Superior temporal gyrus (tissue), 1 donor: ENCODE data around the gene ZDHHC11B.
"Not testable (repeated sequence)": the region's sequence is repeated elsewhere in the genome, so short reads cannot be mapped to it uniquely, and the experiment has no call there.

Experiments used
- DNase-seq: peaks from one replicate; pipeline ENCODE4 v3.0.0-alpha.2; 2016; ENCODE audit errors: extremely low spot score

ZDHHC11B gene

DNA sequence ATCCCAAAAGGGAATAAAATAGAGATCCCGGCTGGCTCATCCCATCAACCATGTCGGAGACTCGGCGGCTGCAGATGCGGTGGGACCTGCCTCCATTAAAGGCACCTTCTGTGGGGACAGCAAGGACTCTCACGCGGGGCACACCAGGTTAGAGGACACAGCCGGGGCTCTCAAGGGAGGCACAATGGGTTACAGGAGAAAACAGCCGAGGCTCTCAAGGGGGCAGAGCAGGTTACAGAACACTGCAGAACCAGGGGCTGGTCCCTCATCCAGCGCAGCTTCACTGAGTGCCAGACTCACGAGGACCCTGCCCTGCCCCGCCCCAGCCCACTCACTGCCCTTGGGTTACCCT is 98.4 kb downstream of the ZDHHC11B start:
- not testable (repeated sequence) for DNase-seq

DNA sequence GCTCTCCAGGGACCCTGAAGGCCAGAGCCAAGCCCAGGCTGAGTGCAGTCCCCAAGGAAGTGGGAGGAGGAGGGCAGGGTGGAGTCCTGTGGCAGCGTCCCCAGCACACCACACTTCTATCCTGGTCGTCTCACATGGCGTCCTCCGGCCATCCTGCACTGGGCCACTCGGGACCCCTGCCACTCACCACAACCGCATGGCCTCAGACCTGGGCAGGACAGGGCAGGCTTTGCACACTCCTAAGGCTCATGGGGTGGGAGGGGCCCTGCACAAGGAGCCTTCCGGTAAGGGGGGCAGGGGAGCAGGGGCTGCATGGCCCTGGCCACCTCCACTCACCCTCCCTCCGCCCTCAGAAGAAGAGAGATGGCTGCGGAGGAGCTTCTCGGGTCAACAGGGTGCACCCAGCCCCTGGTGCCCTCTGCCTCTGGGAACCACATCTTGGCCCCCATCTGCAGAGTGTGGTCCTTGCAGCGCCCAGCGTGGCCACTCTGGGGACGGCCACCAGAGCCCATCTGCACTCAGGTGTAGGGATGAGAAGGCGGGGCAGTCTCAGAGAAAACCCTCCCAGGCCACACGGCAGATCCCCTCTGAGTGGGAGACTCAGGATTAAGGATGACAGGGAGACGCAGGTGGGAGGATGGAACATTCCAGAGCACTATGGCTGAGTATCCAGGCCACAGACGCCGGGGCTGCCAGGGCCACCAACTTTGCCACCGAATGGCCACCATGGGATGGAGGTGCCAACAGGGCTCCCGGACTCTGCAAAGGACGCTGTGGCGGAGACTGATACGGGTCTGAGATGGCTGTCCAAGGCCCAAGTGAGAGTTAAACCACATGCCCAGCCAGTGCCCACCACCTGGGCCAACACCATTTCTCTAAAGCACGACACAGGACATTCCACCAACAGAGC is 99.0 kb downstream of the ZDHHC11B start:
- no peak for DNase-seq

DNA sequence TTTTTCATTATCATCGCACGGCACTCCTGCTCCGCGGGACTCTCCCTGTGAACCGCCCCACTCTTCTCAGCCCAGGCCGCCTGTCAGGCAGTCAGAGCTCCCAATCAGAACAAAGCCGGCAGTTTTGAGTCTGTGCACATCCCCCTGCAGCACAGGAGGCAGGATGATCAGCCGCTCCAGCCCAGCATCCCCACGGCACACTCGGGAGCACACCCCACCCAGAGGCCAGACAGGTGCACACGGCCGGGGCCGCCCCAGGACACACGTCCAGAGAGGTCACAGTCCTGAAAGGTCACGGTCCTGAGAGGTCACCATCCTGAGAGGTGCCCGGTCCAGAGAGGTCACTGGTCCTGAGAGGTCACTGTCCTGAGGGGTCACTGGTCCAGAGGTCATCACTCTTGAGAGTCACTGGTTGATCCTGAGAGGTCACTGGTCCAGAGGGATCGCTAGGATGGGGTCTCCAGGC is 99.7 kb downstream of the ZDHHC11B start:
- no peak for DNase-seq

- no peak for DNase-seq
Observed at GRCh38 chr5:683551-684481, 100.7 kb downstream of the ZDHHC11B start.

DNA sequence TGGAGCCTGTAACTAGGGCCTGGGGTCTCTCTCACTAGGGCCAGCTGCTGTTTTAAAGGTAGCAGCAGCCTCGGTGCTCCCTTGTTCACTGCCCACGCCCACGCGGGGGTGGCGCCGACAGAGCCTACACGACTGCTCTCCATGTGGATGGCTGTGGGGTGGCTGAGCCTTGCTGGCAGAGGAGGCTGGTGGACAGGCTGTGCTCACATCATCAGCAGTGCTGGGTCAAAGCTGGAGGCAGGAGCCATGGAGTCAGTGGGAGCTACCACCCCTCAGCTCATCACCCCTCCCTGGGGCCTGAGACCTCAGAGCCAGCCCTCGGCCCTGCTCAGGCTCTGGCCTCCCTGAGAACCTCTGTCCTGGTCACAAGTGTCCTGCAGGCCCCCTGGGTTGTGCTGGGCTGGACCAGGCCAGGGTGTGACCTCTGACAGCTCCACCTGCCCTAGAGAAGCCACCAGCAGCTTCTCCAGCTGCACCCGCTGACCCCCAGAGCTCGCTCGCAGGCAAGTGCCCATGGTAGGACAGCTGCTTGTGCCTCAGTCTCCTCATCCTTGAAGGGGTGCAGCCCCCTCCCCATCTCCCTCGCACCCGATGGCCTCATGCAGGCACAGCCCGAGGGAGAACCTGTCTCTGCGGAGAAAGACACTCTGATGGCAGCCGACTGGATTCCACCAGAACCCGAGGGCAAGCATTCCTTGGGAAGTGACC is 101.7 kb downstream of the ZDHHC11B start:
- not testable (repeated sequence) for DNase-seq

- DNase-seq, result not testable (repeated sequence)
Observed at GRCh38 chr5:682216-682615, 102.3 kb downstream of the ZDHHC11B start.

- DNase-seq, result not testable (repeated sequence)
Observed at GRCh38 chr5:681317-682191, 103.0 kb downstream of the ZDHHC11B start.

- DNase-seq, result not testable (repeated sequence)
Observed at GRCh38 chr5:680836-681235, 103.7 kb downstream of the ZDHHC11B start.

DNA sequence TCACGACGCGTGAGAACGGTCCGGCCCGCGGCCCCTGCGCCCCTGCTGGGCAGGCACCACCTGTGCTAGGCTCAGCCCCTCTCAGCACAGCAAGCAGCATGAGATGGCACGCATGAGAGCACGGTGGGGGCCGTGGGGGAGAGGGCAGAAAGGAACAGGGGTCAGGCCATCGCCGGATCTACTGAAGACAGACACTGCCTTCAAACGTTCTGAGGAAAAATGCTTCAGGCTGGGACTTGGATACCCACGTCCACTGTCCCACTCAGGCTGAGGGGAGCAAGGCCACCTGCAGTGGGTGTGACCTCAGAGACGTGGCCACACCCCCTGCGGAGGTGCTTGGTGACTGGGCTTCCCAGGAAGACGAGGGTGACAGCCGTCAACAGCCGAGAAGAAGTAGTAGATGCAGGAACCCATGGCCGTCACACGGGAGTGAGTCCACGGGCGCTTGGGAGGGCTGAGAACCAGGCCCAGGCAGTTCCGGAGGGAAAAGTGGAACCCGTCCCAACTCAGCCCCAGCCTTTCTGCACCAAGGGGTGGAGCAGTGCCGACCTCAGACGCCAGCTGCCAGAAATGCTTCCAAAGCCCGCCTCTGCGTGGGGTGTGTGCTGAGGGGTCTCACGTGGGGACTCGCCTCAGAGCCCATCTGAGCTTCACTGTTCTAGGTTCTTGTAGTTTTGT is 104.3 kb downstream of the ZDHHC11B start:
- not testable (repeated sequence) for DNase-seq

- not testable (repeated sequence) for DNase-seq
Observed at GRCh38 chr5:679166-679895, 105.2 kb downstream of the ZDHHC11B start.

DNA sequence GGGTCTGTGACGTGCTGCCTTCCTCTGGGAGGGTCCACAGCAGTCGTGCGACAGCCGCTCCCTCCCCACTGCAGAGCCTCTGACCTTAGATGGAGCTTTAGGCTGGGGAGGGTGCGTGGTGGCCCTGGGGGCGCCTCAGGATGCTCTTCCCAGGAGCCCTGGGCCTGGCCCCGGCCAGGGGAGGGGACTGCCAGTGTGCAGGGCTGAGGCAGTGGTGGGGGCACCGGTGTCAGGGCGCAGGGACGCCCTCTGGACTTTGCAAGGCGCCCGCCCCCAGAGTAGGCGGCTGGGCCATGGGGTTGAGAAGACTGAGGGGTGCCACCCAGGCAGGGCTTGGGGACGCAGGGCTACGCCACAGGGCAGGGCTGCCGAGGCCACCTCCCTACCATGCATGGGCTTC is 106.0 kb downstream of the ZDHHC11B start:
- not testable (repeated sequence) for DNase-seq

DNA sequence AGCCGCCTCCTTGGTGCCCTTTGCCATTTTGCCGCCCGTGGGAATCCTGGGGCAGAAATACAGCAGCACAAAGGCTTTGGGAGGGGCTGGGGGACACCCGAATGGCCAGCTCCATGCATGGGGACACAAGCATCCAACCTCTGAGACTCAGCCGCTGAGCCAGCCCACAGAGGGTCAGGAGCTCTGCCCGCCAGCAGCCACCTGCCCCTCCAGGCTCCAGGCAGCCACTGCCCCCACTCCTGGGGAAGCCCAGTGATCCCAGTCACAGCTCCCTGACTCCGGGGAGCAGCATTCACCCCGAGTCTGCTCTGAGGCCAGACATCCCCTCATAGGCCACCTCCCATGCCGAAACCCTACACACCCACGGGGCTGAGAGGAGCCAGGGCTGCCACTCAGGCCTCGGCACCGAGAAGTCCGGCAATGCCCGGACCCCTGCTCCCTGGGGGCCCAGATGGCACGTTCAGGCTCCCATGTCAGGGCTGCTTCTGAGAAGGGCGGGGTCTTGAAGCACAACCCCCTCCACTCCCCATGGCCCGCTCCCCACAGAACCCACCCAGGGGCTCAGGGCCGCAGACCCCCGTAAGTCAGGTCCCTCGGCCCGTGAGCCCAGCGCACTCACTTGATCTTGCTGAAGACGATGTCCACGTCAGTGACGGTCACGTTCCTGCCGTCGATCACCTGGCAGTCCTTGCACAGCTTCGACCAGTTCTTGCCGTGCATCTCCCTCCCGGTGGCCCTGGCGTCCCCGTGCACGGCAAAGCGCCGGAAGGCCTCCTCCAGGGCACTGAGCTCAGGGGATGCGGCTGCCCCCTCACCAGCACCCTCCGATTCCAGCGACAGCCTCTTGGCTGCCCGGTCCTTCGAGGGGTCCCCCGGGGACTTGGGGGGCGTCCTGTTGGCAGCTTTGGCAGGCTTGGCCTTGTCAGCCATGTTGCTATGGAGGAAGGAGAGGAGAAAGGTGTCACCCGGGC is 107.1 kb downstream of the ZDHHC11B start:
- no peak for DNase-seq

DNA sequence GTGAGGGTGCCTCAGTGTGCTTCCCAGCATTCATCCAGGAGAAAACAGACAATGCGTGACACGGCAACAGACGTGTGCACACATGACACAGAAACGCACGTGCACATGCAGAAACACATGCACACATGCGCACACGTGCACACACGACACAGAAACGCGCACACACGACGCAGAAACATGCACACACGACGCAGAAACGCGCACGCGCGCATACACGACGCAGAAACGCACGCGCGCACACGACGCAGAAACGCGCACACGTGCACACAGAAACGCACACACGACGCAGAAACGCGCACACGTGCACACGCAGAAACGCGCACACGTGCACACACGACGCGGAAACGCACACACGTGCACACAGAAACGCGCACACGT is 107.8 kb downstream of the ZDHHC11B start:
- no peak for DNase-seq

DNA sequence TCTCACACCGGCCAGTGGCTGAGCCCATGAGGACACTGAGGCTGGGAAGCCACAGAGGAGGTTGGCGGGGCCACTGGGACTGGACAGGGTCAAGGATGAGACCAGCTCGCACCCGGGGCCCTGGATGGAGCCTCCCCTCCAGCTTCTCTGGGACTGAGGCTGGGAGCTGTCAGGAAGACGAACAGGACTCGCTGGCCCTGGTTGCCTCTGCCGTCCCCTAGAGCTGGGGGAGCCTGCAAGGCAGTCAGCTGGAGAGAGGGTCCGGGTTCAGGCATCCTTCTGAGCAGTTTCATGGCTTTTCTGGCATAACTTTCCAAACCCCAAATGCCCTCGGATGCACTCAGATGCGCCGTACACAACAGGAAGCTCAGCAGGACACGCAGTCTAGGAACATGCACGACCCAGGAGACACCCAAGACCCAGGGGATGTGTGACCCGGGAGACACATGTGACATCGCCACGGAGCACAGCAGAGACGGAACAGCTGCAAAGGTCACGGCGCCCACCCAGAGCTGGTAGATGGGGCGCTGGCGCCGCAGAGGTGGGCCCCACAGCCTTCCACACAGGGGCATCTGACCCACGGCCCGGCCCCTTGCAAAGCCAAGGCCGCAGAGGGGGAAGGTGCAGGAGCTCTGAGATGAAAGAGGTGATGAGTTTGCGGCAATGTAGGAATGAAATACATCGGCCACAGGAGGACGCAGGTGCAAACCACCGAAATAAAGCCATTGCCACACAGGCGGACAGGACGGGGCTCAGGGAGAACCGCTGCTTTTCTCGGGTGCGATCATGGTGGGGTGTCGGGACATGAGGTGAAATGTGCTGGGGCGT is 108.4 kb downstream of the ZDHHC11B start:
- DNase-seq, result no peak

GRCh38 chr5:675111-675870 is 109.2 kb downstream of the ZDHHC11B start:
- no peak for DNase-seq

DNA sequence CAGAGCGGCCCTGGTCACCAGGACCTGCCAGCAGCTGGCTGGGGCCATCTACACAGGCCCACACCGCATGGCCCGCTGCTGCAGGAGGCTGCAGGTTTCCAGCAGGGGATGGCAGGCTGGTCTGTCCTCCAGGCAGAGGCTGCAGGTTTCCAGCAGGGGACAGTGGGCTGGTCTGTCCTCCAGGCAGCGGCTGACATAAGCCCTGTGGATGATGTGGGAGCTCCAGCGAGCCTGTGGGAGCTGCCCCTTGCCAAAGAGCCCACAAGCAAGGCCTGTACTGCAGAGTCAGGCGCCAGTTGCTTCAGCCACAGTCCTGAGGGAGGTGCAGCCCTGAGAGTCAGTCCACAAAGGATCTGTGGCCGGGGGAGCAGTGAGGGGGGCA is 109.9 kb downstream of the ZDHHC11B start:
- no peak for DNase-seq
